Panc1 (cell line): ENCODE data around the gene PIEZO1. TPM values are rescaled to one million over a fixed set of nuclear protein-coding genes. Genes with fewer than 3 reads are reported as not detected.

ENCODE experiments used
- ATAC-seq: fragments of 200-7000 bp; cut with Tn5 transposase; 2 replicates; pipeline ENCODE4 v1.9.1; 2020; ENCODE audit warnings: mild to moderate bottlenecking, moderate library complexity
- BruUV-seq: library from RNA; stranded (reverse); fragments of 400-500 nt; replicated peaks from 2 replicates; lab custom pipeline; 2021; lab: Mats Ljungman, UMichigan
- CTCF ChIA-PET: fragments of 300-600 bp; sonication (Branson Sonifier 250); formaldehyde crosslinking; loops from one replicate; lab custom pipeline; 2022; ENCODE audit warnings: antibody characterized with exemption; lab: Charles Lee
- POLR2A ChIA-PET: fragments of 300-600 bp; sonication (Branson Sonifier 250); formaldehyde crosslinking; loops from one replicate; lab custom pipeline; 2022; ENCODE audit warnings: antibody characterized with exemption; lab: Charles Lee
- DNase-seq: peaks from one replicate; pipeline ENCODE4 v3.0.0-alpha.2; 2010; ENCODE audit warnings: low read depth, low spot score
- H3K27ac ChIP-seq: 2 replicates; pipeline ENCODE4 v1.5.1; 2011; ENCODE audit warnings: mild to moderate bottlenecking, low read length, inconsistent platforms
- H3K27me3 ChIP-seq: fragments of 200-500 bp; sonication (Bioruptor generic); 2 replicates; pipeline ENCODE4 v1.6.0; 2014; ENCODE audit warnings: low read length, inconsistent platforms; ENCODE audit not compliant: control insufficient read depth, insufficient read depth
- H3K36me3 ChIP-seq: fragments of 200-500 bp; sonication (Bioruptor generic); 2 replicates; pipeline ENCODE4 v1.5.1; 2014; ENCODE audit warnings: inconsistent platforms, mild to moderate bottlenecking, low read length, moderate library complexity; ENCODE audit not compliant: control insufficient read depth, insufficient read depth
- H3K4me1 ChIP-seq: 2 replicates; pipeline ENCODE4 v1.5.1; 2011; ENCODE audit warnings: inconsistent platforms, mild to moderate bottlenecking, low read length, moderate library complexity; ENCODE audit not compliant: control insufficient read depth, insufficient read depth
- H3K4me3 ChIP-seq, 2 experiments: 2 replicates each; pipeline ENCODE4 v1.5.1; 2011 to 2012; ENCODE audit warnings: low read depth in 2 of 2, low read length in 2 of 2, mild to moderate bottlenecking in 2 of 2, inconsistent platforms in 1 of 2, moderate library complexity in 1 of 2
- H3K9me3 ChIP-seq: fragments of 200-500 bp; sonication (Bioruptor generic); 2 replicates; pipeline ENCODE4 v1.5.1; 2014; ENCODE audit warnings: low read depth, mild to moderate bottlenecking, inconsistent platforms, low read length, moderate library complexity; ENCODE audit not compliant: control insufficient read depth, insufficient read depth
- POLR2AphosphoS5 ChIP-seq: IDR thresholded peaks from 2 replicates; pipeline ENCODE4 v1.6.1; 2012; ENCODE audit warnings: mild to moderate bottlenecking, low read depth, low read length, moderate library complexity
- SIN3A ChIP-seq: IDR thresholded peaks from 2 replicates; pipeline ENCODE4 v1.6.1; 2012; ENCODE audit warnings: low read depth, mild to moderate bottlenecking, low read length, moderate library complexity, borderline replicate concordance; ENCODE audit not compliant: insufficient read depth
- TCF7L2 ChIP-seq: IDR thresholded peaks from 2 replicates; pipeline ENCODE4 v1.6.1; 2011; ENCODE audit warnings: mild to moderate bottlenecking, low read depth, low read length, inconsistent platforms
- in situ Hi-C: cut with HindIII; loops from 2 replicates; pipeline ENCODE4 v1.10.0; 2016; ENCODE audit warnings: low sequenced_read_pairs, low pct_unique_long_range_greater_than_20kb
- intact Hi-C: fragments of 100-400 bp; cut with micrococcal nuclease; formaldehyde crosslinking; loops from one replicate; pipeline ENCODE4 v1.10.0; 2022; ENCODE audit not compliant: unreplicated experiment
- total RNA-seq: library from RNA; stranded (reverse); gene quantifications from one replicate; pipeline ENCODE4 v1.2.1, GENCODE V29; 2021; ENCODE audit not compliant: unreplicated experiment
- TF ChIP-seq, protein P1 (sequence below), 2 experiments: IDR thresholded peaks; 2 replicates each; pipeline ENCODE4 v1.6.1; 2011 to 2012; ENCODE audit warnings: low read depth in 2 of 2, control low read depth in 1 of 2, low read length in 1 of 2, mild to moderate bottlenecking in 1 of 2, moderate library complexity in 1 of 2; ENCODE audit not compliant: insufficient read depth in 1 of 2
- TF ChIP-seq, protein P2 (sequence below): fragments of 450-650 bp; IDR thresholded peaks from 2 replicates; pipeline ENCODE4 v1.5.1; 2017; ENCODE audit warnings: mild to moderate bottlenecking

PIEZO1 gene
- total RNA-seq, 1 experiment from 2014 or later: 175 TPM

DNA sequence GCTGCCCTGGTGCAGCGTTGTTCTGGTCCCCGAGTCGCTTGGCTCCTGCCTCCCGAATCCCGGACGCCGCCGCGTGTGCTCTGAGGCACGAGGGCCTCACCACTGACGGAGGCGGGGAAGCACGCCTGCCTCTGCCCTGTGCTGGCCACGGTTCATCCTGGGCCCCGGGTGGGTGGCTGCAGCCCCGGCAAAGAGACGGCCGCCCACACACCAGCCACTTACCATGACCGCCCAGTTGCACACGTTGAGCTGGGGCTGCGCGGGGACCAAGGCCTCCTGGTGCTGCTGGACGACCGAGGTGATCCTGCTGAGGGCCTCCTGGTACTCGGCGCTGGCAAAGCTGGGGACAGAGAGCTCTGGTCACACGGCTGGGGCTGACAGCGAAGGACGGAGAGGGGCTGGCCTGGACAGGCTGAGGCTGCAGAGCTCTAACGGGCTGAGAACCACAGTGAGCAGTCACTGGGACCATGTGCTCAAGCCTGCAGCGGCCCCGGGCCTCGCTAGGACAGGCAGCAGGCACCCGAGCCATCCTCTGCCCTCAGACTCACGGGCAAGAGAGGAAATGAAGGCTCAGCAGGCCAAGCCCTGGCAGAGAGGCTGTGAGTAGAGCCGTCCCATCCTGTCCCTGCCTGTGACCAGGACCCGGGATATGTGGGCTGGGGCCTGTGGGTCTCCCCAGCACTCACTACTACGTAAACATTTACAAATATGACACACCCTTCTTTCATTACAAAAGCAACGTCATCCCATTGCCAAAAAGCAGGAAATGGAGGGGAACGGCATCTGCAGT lies 33.0 kb upstream of the PIEZO1 start:
- POLR2A ChIA-PET: no interaction called here
- no peak for ATAC-seq
- CTCF ChIA-PET: no interaction called here

DNA sequence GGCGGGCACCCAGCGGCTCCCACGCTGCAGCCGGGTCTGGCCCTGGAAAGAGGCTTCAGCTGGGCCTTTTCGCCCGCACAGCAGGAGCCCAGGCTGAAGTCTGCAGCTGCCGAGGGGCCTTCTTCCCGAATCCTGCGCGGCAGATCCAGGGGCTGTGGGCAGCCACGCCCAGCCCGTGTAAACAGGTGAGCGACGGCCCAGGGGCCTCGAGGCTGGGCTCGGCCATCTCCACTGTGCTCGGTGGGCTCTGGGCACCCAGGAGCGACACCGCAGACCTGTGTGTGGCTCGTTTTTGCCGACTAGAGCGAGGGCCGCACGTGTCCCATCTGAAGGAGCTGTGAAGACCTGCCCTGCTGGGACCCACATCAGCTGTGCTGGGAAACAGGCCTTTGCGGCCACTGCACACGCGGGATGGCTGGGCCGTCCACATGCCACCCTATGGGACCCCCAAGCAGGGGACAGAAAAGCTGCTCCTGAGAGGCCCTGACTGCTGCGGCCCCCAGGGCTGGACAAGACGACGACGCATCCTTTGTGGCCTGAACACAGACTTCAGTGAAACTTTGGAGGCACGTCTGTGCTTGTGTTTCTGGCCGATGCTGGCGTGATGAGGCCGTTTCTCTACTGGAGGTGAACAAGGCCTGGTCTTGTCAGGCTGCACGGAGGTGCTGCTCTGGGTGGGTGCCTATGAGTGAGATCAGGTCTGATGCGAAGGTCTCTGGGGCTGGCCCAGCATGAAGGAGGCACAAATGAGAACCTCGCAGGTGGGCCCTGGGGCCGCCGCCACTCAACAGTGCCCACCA lies 31.9 kb upstream of the PIEZO1 start:
- ChIA-PET POLR2A (no interaction called here), CTCF (no interaction called here)
- Histone ChIP-seq H3K27me3 (no peaks in the 10 kb centered on the region), H3K4me3 (no peak overlapping the region), H3K4me1 (no peaks in the 10 kb centered on the region; the same call in 1 of the 2 replicates), H3K36me3 (no peaks in the 10 kb centered on the region; the same call in 1 of the 2 replicates), H3K27ac (no peak overlapping the region), H3K9me3 (no peaks in the 10 kb centered on the region)
- intact Hi-C loops (loop anchor here (10.0 kb wide), 1 partner anchor 348 kb away; no protein-coding TSS in a partner anchor), in situ Hi-C loops (no loop called here)
- ATAC-seq (no peak), DNase-seq (no peak)
- BruUV-seq: no TSS peak
- no peak for TF ChIP-seq TCF7L2
- no peak for TF ChIP-seq SIN3A
- TF ChIP-seq, protein P1, sequence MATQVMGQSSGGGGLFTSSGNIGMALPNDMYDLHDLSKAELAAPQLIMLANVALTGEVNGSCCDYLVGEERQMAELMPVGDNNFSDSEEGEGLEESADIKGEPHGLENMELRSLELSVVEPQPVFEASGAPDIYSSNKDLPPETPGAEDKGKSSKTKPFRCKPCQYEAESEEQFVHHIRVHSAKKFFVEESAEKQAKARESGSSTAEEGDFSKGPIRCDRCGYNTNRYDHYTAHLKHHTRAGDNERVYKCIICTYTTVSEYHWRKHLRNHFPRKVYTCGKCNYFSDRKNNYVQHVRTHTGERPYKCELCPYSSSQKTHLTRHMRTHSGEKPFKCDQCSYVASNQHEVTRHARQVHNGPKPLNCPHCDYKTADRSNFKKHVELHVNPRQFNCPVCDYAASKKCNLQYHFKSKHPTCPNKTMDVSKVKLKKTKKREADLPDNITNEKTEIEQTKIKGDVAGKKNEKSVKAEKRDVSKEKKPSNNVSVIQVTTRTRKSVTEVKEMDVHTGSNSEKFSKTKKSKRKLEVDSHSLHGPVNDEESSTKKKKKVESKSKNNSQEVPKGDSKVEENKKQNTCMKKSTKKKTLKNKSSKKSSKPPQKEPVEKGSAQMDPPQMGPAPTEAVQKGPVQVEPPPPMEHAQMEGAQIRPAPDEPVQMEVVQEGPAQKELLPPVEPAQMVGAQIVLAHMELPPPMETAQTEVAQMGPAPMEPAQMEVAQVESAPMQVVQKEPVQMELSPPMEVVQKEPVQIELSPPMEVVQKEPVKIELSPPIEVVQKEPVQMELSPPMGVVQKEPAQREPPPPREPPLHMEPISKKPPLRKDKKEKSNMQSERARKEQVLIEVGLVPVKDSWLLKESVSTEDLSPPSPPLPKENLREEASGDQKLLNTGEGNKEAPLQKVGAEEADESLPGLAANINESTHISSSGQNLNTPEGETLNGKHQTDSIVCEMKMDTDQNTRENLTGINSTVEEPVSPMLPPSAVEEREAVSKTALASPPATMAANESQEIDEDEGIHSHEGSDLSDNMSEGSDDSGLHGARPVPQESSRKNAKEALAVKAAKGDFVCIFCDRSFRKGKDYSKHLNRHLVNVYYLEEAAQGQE (IDR thresholded peaks at IDR 0.05; ENCODE audit: insufficient read depth in 1 of 2, low read depth in 2 of 2, low read length in 1 of 2): no peak
- TF ChIP-seq, protein P2, sequence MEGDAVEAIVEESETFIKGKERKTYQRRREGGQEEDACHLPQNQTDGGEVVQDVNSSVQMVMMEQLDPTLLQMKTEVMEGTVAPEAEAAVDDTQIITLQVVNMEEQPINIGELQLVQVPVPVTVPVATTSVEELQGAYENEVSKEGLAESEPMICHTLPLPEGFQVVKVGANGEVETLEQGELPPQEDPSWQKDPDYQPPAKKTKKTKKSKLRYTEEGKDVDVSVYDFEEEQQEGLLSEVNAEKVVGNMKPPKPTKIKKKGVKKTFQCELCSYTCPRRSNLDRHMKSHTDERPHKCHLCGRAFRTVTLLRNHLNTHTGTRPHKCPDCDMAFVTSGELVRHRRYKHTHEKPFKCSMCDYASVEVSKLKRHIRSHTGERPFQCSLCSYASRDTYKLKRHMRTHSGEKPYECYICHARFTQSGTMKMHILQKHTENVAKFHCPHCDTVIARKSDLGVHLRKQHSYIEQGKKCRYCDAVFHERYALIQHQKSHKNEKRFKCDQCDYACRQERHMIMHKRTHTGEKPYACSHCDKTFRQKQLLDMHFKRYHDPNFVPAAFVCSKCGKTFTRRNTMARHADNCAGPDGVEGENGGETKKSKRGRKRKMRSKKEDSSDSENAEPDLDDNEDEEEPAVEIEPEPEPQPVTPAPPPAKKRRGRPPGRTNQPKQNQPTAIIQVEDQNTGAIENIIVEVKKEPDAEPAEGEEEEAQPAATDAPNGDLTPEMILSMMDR: no peak
- TF ChIP-seq POLR2AphosphoS5: no peak

More for the DNA sequence above, 33.0 kb upstream of the PIEZO1 start:
- TF ChIP-seq TCF7L2 (no peak), POLR2AphosphoS5 (no peak; the same call in 1 of the 2 replicates), SIN3A (no peak)
- H3K36me3 ChIP-seq: no peaks in the 10 kb centered on the region
- no peaks in the 10 kb centered on the region; the same call in 1 of the 2 replicates for H3K4me1 ChIP-seq
- H3K4me3 ChIP-seq: no peak overlapping the region
- in situ Hi-C loops (no loop called here), intact Hi-C loops (loop anchor here (10.0 kb wide), 1 partner anchor 347 kb away; no protein-coding TSS in a partner anchor)
- no TSS peak for BruUV-seq
- no peak overlapping the region for H3K27ac ChIP-seq
- no peaks in the 10 kb centered on the region for H3K9me3 ChIP-seq
- H3K27me3 ChIP-seq: no peaks in the 10 kb centered on the region
- no peak for DNase-seq
